GM13977 (cell line): ENCODE results near the gene RTN1.
A peak's percentile ranks its signal among the peaks of the same experiment; 100 is the strongest.

Experiments used
- DNase-seq: peaks from one replicate; pipeline ENCODE4 v3.0.0; 2012; ENCODE audit warnings: low spot score
- CTCF ChIP-seq: IDR thresholded peaks from 2 replicates; pipeline ENCODE4 v1.5.1; 2012; ENCODE audit warnings: mild to moderate bottlenecking, control low read depth; ENCODE audit not compliant: insufficient read depth; ENCODE audit errors: extremely low read depth, missing control alignments
- in situ Hi-C: fragments of 300-500 bp; cut with MboI; formaldehyde crosslinking; loops from one replicate; pipeline ENCODE4 v1.12.0; 2022; ENCODE audit warnings: low sequenced_read_pairs, low pct_unique_long_range_greater_than_20kb, mixed read lengths, inconsistent platforms; ENCODE audit not compliant: unreplicated experiment

RTN1 gene

DNA sequence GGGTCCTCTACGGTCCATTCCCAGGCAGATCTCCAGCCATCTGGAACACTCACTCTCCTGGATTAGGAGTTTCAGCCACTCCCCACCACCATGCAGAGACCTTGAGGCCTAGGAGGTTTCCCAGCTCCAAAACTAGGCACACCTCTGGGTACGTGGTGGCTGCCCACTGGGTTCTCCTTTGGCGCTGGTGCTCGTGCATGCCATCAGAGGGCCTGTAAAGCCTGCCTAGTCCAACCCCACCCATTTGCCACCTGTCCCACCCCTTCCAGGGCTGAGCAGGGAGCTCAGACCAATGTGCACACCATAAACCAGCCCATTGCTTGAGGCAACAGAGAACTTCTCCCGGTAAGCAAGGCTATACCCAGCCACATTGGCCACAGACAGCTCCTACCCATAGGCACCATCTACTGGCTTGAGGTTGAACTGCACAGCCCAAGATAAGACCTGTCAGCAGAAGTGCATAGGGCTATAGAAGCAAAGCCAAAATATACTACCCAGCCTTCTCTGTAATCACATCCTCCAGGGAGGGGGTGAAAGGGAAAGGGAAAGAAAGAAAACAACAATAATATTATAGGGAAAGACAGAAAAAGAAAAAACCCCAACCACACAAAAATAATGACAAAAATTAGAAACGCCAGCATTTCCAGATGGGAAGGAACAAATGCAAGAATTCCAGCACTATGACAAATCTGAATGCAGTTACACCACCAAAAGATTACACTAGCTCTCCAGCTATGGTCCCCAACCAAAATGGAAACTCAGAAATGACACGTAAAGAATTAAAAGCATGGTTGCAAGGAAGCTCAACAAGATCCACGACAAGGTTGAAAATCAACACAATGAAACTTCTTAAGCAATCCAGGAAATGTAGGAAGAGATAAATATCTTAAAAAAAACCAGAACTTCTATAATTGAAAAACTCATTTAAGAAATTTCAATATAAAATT lies 182.1 kb downstream of the RTN1 start:
- peak; percentile 74 for TF ChIP-seq CTCF
- peak; percentile 41 for DNase-seq
- in situ Hi-C loops, result no loop called here

GRCh38 chr14:59687663-59688062 lies 182.9 kb downstream of the RTN1 start:
- TF ChIP-seq CTCF, result no peak
- in situ Hi-C loops, result no loop called here
- no peak for DNase-seq

DNA sequence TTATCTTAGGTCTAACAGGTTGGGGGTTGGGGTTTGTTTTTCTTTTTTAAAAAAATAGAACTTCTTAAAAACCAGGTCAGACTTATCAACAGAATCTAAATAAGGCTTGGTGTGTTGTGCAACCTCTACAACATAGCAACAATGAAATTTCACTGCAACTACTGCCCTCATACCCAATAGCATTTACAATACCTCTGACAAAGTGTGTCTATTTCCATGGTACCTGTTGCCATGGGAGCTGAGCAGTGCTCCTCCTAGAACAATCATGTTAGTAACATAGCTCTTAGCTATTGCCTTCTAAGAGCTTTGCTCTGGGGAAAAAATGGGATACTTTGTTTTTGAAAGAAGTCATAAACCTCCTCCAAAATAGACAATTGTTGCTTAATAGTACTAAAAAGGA lies 190.7 kb downstream of the RTN1 start:
- DNase-seq, result no peak
- in situ Hi-C loops, result no loop called here
- TF ChIP-seq CTCF, result no peak

- no peak for TF ChIP-seq CTCF
- in situ Hi-C loops, result no loop called here
- DNase-seq, result no peak
These were observed 192.2 kb downstream of the RTN1 start for GRCh38 chr14:59678352-59678751.

DNA sequence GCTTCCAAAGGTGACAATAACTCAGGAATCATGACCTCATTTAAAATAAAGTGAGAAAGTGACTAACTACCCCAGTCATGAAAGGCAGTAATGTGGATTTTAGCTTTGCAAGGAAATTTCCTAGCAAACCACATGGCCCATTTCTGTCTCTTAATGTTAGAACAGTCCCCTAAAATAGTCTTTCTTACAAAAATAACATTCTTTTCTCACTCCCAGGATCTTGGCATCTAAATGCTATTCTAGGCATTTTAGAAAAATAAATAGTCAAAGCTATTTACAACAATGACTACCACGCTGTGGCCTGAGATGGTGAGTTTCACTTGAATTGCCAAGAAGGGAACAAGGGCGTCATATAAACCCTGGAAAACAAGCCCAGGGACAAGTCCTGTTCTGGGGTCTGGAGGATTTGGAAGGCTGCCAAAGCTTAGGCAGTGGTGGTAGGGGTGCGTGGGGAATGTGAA lies 192.8 kb downstream of the RTN1 start:
- TF ChIP-seq CTCF, result no peak
- in situ Hi-C loops, result no loop called here
- DNase-seq, result no peak

DNA sequence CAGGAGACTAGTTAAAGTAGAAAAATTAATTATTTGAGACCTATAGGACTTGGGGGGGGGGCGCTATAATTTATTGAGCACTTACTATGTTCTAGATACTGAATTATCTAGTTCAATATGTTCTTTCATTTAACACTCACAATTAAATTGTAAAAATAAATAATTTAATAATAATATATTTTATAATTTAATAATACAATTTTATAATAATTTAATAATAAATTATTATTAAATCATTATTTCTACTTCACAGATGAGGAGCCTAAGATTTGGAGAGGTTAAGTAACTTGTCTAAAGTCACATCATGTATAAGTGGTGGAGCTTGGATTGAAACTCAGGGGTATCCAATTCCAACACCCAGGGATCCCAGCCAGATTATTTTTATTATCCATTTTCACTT lies 195.2 kb downstream of the RTN1 start:
- DNase-seq, result no peak
- TF ChIP-seq CTCF, result no peak
- in situ Hi-C loops, result no loop called here
